Vagina (tissue), 2 donors: ENCODE measurements around the gene CCR9.

Source experiments
- CTCF ChIP-seq, 3 experiments: fragments of 450-650 bp in 2 of 3; fragments of 200-600 bp in 1 of 3; sonication (generic) in 1 of 3; IDR thresholded peaks; one replicate each; pipeline ENCODE4 v1.5.1; 2017 to 2019; ENCODE audit warnings: antibody characterized with exemption in 3 of 3, mild to moderate bottlenecking in 2 of 3, moderate library complexity in 2 of 3
- POLR2A ChIP-seq, 2 donors: fragments of 450-650 bp; IDR thresholded peaks; one replicate each; pipeline ENCODE4 v1.6.1; 2017; ENCODE audit warnings: antibody characterized with exemption in 2 of 2, mild to moderate bottlenecking in 2 of 2, moderate library complexity in 2 of 2
- POLR2AphosphoS5 ChIP-seq, 2 donors: sonication (generic); formaldehyde crosslinking; IDR thresholded peaks; one replicate each; pipeline ENCODE4 v1.9.0; 2017; ENCODE audit warnings: antibody characterized with exemption in 2 of 2, mild to moderate bottlenecking in 2 of 2, low read depth in 1 of 2; ENCODE audit not compliant: insufficient read depth in 1 of 2

GRCh38 chr3:45905755-45906154 is 19.4 kb downstream of the CCR9 start:
- TF ChIP-seq POLR2A (IDR thresholded peaks at IDR 0.05) (no peak), CTCF (IDR thresholded peaks at IDR 0.05) (no peak), POLR2AphosphoS5 (IDR thresholded peaks at IDR 0.05; ENCODE audit: insufficient read depth in 1 of 2, low read depth in 1 of 2) (no peak)
